SK-N-SH (cell line): ENCODE results near the gene DCUN1D2. TPM values are rescaled to one million over a fixed set of nuclear protein-coding genes. Genes with fewer than 3 reads are reported as not detected.

Source experiments
- CTCF ChIA-PET: fragments of 300-600, 350-600 bp; formaldehyde crosslinking; extraction: SDS; loops from one replicate; lab custom pipeline; 2021; lab: Yijun Ruan, JAX
- POLR2A ChIA-PET: fragments of 350-600 bp; sonication (Branson Sonifier 250); formaldehyde crosslinking; extraction: SDS; loops from one replicate; lab custom pipeline; 2020; ENCODE audit warnings: antibody characterized with exemption, inconsistent platforms; lab: Yijun Ruan, JAX
- DNase-seq: peaks from one replicate; pipeline ENCODE4 v3.0.0; 2012
- H2AFZ ChIP-seq: fragments of 200-600 bp; sonication (generic); 2 replicates; pipeline ENCODE4 v1.8.1; 2016; ENCODE audit warnings: antibody characterized with exemption, mild to moderate bottlenecking, low read depth
- H3F3A ChIP-seq: fragments of 200-600 bp; sonication (generic); replicated peaks from 2 replicates; pipeline ENCODE3; 2016; ENCODE audit warnings: antibody characterized with exemption, mild to moderate bottlenecking; ENCODE audit not compliant: insufficient read depth
- H3K27ac ChIP-seq, 2 experiments: fragments of 200-500 bp in 1 of 2; fragments of 200-600 bp in 1 of 2; sonication (Bioruptor generic) in 1 of 2; sonication (generic), shearing (Covaris generic) in 1 of 2; 2 replicates each; pipeline versions ENCODE4 v1.5.1 to v1.6.1; 2014 to 2016; ENCODE audit warnings: low read depth in 2 of 2, inconsistent platforms in 1 of 2, low read length in 1 of 2, mild to moderate bottlenecking in 1 of 2, mixed read lengths in 1 of 2
- H3K27me3 ChIP-seq: fragments of 200-600 bp; sonication (generic), shearing (Covaris generic); 2 replicates; pipeline ENCODE4 v1.6.1; 2016; ENCODE audit warnings: mixed run types; ENCODE audit not compliant: insufficient read depth
- H3K36me3 ChIP-seq, 2 experiments: fragments of 200-500 bp in 1 of 2; fragments of 200-600 bp in 1 of 2; sonication (Bioruptor generic) in 1 of 2; sonication (generic) in 1 of 2; replicated peaks in 1 of 2; 2 replicates each; pipeline versions ENCODE3 to v1.5.1; 2014 to 2016; ENCODE audit warnings: low read length in 1 of 2, mild to moderate bottlenecking in 1 of 2; ENCODE audit not compliant: insufficient read depth in 2 of 2, control insufficient read depth in 1 of 2
- H3K4me1 ChIP-seq, 2 experiments: fragments of 200-500 bp in 1 of 2; fragments of 200-600 bp in 1 of 2; sonication (Bioruptor generic) in 1 of 2; sonication (generic), shearing (Covaris generic) in 1 of 2; 2 replicates each; pipeline versions ENCODE4 v1.5.1 to v1.6.1; 2014 to 2016; ENCODE audit warnings: low read depth in 1 of 2, low read length in 1 of 2, mixed run types in 1 of 2; ENCODE audit not compliant: insufficient read depth in 2 of 2, control insufficient read depth in 1 of 2
- H3K4me2 ChIP-seq: fragments of 200-600 bp; sonication (generic), shearing (Covaris generic); 2 replicates; pipeline ENCODE4 v1.6.1; 2017; ENCODE audit warnings: mixed run types
- H3K4me3 ChIP-seq, 2 experiments: fragments of 200-500 bp in 1 of 2; fragments of 200-600 bp in 1 of 2; sonication (Bioruptor generic) in 1 of 2; sonication (generic), shearing (Covaris generic) in 1 of 2; 2 replicates each; pipeline versions ENCODE4 v1.5.1 to v1.8.1; 2014 to 2016; ENCODE audit warnings: low read depth in 2 of 2, inconsistent platforms in 1 of 2, low read length in 1 of 2, mild to moderate bottlenecking in 1 of 2, mixed read lengths in 1 of 2, moderate library complexity in 1 of 2
- H3K79me2 ChIP-seq: fragments of 200-600 bp; sonication (generic); 2 replicates; pipeline ENCODE4 v1.8.1; 2017; ENCODE audit warnings: mild to moderate bottlenecking; ENCODE audit not compliant: insufficient read depth
- H3K9ac ChIP-seq: fragments of 200-600 bp; sonication (generic); 2 replicates; pipeline ENCODE4 v1.6.1; 2017; ENCODE audit warnings: mixed run types
- H3K9me2 ChIP-seq: fragments of 200-600 bp; sonication (generic); 2 replicates; pipeline ENCODE4 v1.6.1; 2017; ENCODE audit warnings: mixed run types
- H3K9me3 ChIP-seq: fragments of 200-600 bp; sonication (generic); 2 replicates; pipeline ENCODE4 v1.6.1; 2017; ENCODE audit warnings: mixed run types, mild to moderate bottlenecking, moderate library complexity
- H4K20me1 ChIP-seq: fragments of 200-600 bp; sonication (generic); 2 replicates; pipeline ENCODE4 v1.6.1; 2017; ENCODE audit warnings: mild to moderate bottlenecking, mixed run types; ENCODE audit not compliant: insufficient read depth
- EZH2phosphoT487 ChIP-seq: fragments of 200-600 bp; sonication (generic); IDR thresholded peaks from 2 replicates; pipeline ENCODE4 v1.6.1; 2017; ENCODE audit warnings: low read depth, mixed run types, mild to moderate bottlenecking, antibody characterized with exemption, moderate library complexity, borderline replicate concordance
- GATA2 ChIP-seq: sonication (generic); formaldehyde crosslinking; IDR thresholded peaks from 2 replicates; pipeline ENCODE4 v1.5.0; 2020; ENCODE audit warnings: mild to moderate bottlenecking, missing genetic modification reagents
- JUND ChIP-seq: IDR thresholded peaks from 2 replicates; pipeline ENCODE4 v1.4.0; 2012
- MAX ChIP-seq: IDR thresholded peaks from 2 replicates; pipeline ENCODE4 v1.4.0; 2012; ENCODE audit warnings: low read depth
- MEF2A ChIP-seq: IDR thresholded peaks from 2 replicates; pipeline ENCODE4 v1.4.0; 2012; ENCODE audit warnings: low read depth, borderline replicate concordance
- NFIC ChIP-seq: IDR thresholded peaks from 2 replicates; pipeline ENCODE4 v1.4.0; 2012; ENCODE audit warnings: borderline replicate concordance
- PBX3 ChIP-seq: IDR thresholded peaks from 2 replicates; pipeline ENCODE4; 2012
- POLR2AphosphoS5 ChIP-seq: IDR thresholded peaks from 2 replicates; pipeline ENCODE4 v1.6.1; 2012; ENCODE audit warnings: low read depth, low read length
- RAD21 ChIP-seq: IDR thresholded peaks from 2 replicates; pipeline ENCODE4 v1.6.1; 2012; ENCODE audit warnings: mild to moderate bottlenecking, low read length
- RCOR1 ChIP-seq: fragments of 150-350 bp; IDR thresholded peaks from 2 replicates; pipeline ENCODE4 v1.6.1; 2017; ENCODE audit warnings: antibody characterized with exemption, low read length
- REST ChIP-seq: IDR thresholded peaks from 2 replicates; pipeline ENCODE4 v1.6.1; 2012; ENCODE audit warnings: mild to moderate bottlenecking, low read depth, low read length, moderate library complexity
- RXRA ChIP-seq: IDR thresholded peaks from 2 replicates; pipeline ENCODE4 v1.4.0; 2012; ENCODE audit warnings: low read depth, mild to moderate bottlenecking, borderline replicate concordance
- SIN3A ChIP-seq: IDR thresholded peaks from 2 replicates; pipeline ENCODE4 v1.6.1; 2012; ENCODE audit warnings: low read depth, mild to moderate bottlenecking, low read length, moderate library complexity, borderline replicate concordance
- SMC3 ChIP-seq: IDR thresholded peaks from 2 replicates; pipeline ENCODE4 v1.6.1; 2012; ENCODE audit warnings: low read depth, low read length, improper control_type of control experiment
- TAF1 ChIP-seq: IDR thresholded peaks from 2 replicates; pipeline ENCODE4 v1.6.1; 2012; ENCODE audit warnings: low read depth, mild to moderate bottlenecking, low read length, moderate library complexity, borderline replicate concordance
- TEAD4 ChIP-seq: IDR thresholded peaks from 2 replicates; pipeline ENCODE4 v1.4.0; 2012; ENCODE audit warnings: mild to moderate bottlenecking, borderline replicate concordance; ENCODE audit not compliant: insufficient read depth
- YY1 ChIP-seq: IDR thresholded peaks from 2 replicates; pipeline ENCODE4 v1.4.0; 2012; ENCODE audit warnings: low read depth, mild to moderate bottlenecking
- WGBS: methylation state at CpG from one replicate; pipeline ENCODE4 v1.1.6; 2017; ENCODE audit warnings: low lambda C conversion rate; 5-methylcytosine and 5-hydroxymethylcytosine counted together
- polyA plus RNA-seq, 3 experiments: library from polyadenylated mRNA; depleted of rRNA; stranded (reverse); fragments of >200 nt; gene quantifications; 2 replicates each; pipeline ENCODE4 v1.2.3, GENCODE V29; 2012

The DCUN1D2 gene
- polyA plus RNA-seq, 1 of the 3 experiments (the other 2 are of a cell fraction) = 11.0 TPM

- no peak for TF ChIP-seq REST
- TF ChIP-seq NFIC = no peak
- no peak for TF ChIP-seq RAD21
- TF ChIP-seq GATA2 (CRISPR knock-in tag) = no peak
- TF ChIP-seq PBX3 = no peak
- no peak for TF ChIP-seq POLR2AphosphoS5
Observed at GRCh38 chr13:113415032-113415431, 75.5 kb downstream of the DCUN1D2 start (continued).

GRCh38 chr13:113414335-113414734, 76.2 kb downstream of the DCUN1D2 start:
- no peak overlapping the region for H3K27ac ChIP-seq
- H3K79me2 ChIP-seq = no peaks in the 10 kb centered on the region
- H3K4me2 ChIP-seq = no peak overlapping the region
- 85% methylated on average over 7 of the region's 8 CpGs for WGBS
- no peaks in the 10 kb centered on the region for H3K36me3 ChIP-seq
- H3K4me3 ChIP-seq = no peak overlapping the region
- H3K9ac ChIP-seq = no peak overlapping the region
- H4K20me1 ChIP-seq = no peaks in the 10 kb centered on the region
- H3K9me3 ChIP-seq = no peaks in the 10 kb centered on the region
- H3K27me3 ChIP-seq = no peaks in the 10 kb centered on the region
- peaks cover 4% of the 10 kb centered on the region for H3F3A ChIP-seq
- no peak overlapping the region for H2AFZ ChIP-seq
- no peak for TF ChIP-seq TAF1
- no peak for TF ChIP-seq MEF2A
- no peak for TF ChIP-seq MAX
- no peak for TF ChIP-seq RXRA
- TF ChIP-seq SMC3 = no peak
- TF ChIP-seq, all 33 proteins: peak for 0
- CTCF ChIA-PET = no interaction called here
- peaks cover 5 to 8% of the 10 kb centered on the region in 2 experiments; a peak in 3 of 4 replicates for H3K4me1 ChIP-seq
- DNase-seq = no peak
- POLR2A ChIA-PET = interaction anchor here (0.6 kb wide), 1 partner anchor 24 kb away, joined by 3 read pairs; no protein-coding TSS in a partner anchor
- H3K9me2 ChIP-seq = no peaks in the 10 kb centered on the region

- H3K36me3 ChIP-seq = no peaks in the 10 kb centered on the region
- no peaks in the 10 kb centered on the region for H3K9me2 ChIP-seq
- ChIA-PET CTCF (no interaction called here), POLR2A (no interaction called here)
- H3K79me2 ChIP-seq = no peaks in the 10 kb centered on the region
- H3K9me3 ChIP-seq = no peaks in the 10 kb centered on the region
- no peak overlapping the region for H3K4me3 ChIP-seq
- WGBS = 73% methylated on average over 4 of the region's 9 CpGs
- no peak overlapping the region for H3K9ac ChIP-seq
- peaks cover 8 to 9% of the 10 kb centered on the region in 2 experiments; a peak in 3 of 4 replicates for H3K4me1 ChIP-seq
- no peak for DNase-seq
- H4K20me1 ChIP-seq = no peaks in the 10 kb centered on the region
- H3K4me2 ChIP-seq = no peak overlapping the region
- no peak overlapping the region for H2AFZ ChIP-seq
- no peak overlapping the region for H3K27ac ChIP-seq
- peaks cover 4% of the 10 kb centered on the region for H3F3A ChIP-seq
- H3K27me3 ChIP-seq = no peaks in the 10 kb centered on the region
- TF ChIP-seq YY1 (no peak), PBX3 (no peak), RCOR1 (no peak), POLR2AphosphoS5 (no peak), JUND (no peak), EZH2phosphoT487 (no peak), TEAD4 (no peak), SIN3A (no peak)
Observed at GRCh38 chr13:113413898-113414282, 76.6 kb downstream of the DCUN1D2 start.
